ENCODE data around the gene SLC39A13.

SLC39A13 gene

DNA sequence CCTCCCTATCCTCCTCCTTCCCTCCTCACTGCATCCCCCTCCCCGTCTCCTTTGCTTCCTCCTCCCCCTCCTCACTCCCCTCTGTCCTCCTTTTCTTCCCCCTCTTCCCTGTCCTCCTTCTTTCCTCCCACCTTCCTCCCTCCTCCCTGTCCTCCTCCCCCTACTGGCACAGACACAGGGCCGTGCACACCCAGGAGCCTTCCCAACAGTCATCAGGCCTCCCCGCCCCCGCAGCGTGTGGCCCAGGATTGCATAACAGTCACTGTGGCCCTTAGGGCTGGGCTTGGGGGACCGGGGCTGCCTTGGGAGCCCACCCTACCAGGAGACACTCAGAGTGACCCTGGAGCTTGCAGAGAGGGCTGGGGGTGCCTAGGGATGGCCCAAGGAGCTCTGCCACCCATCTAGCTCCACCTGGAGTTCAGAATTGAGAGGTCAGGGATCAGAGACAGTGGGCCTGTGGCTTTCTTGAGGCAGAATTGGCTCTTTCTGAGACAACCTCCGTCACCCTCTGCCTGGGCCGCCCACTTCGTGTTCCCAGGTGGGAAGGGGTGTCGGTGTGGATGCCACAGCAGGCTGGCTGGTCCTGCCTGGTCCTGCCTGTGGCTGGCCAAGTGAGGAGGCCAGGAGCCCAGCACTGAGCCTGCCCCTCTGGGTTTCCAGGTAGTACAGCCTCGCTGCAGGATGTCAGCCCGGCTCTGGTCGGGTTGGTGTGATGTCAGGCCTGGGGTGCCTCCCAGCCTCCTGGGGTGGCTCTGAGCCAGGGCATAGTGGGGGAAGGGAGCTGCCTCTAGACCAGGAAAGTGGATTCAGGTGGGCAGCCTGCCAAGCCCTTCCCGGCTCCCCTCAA is 31.6 kb upstream of the SLC39A13 start:
- TF ChIP-seq POLR2AphosphoS5 (IDR thresholded peaks at IDR 0.05; ENCODE audit: low read depth, low read length) (no peak), FOXP2 (optimal IDR thresholded peaks at IDR 0.05; ENCODE audit: borderline replicate concordance, extremely low read depth, extremely low read length, insufficient read depth) (no peak), TAF1 (IDR thresholded peaks at IDR 0.05; ENCODE audit: borderline replicate concordance, insufficient read depth, low read length) (no peak), SIN3A (IDR thresholded peaks at IDR 0.05; ENCODE audit: borderline replicate concordance, insufficient read depth, low read length) (no peak)
- TF ChIP-seq, protein P1, sequence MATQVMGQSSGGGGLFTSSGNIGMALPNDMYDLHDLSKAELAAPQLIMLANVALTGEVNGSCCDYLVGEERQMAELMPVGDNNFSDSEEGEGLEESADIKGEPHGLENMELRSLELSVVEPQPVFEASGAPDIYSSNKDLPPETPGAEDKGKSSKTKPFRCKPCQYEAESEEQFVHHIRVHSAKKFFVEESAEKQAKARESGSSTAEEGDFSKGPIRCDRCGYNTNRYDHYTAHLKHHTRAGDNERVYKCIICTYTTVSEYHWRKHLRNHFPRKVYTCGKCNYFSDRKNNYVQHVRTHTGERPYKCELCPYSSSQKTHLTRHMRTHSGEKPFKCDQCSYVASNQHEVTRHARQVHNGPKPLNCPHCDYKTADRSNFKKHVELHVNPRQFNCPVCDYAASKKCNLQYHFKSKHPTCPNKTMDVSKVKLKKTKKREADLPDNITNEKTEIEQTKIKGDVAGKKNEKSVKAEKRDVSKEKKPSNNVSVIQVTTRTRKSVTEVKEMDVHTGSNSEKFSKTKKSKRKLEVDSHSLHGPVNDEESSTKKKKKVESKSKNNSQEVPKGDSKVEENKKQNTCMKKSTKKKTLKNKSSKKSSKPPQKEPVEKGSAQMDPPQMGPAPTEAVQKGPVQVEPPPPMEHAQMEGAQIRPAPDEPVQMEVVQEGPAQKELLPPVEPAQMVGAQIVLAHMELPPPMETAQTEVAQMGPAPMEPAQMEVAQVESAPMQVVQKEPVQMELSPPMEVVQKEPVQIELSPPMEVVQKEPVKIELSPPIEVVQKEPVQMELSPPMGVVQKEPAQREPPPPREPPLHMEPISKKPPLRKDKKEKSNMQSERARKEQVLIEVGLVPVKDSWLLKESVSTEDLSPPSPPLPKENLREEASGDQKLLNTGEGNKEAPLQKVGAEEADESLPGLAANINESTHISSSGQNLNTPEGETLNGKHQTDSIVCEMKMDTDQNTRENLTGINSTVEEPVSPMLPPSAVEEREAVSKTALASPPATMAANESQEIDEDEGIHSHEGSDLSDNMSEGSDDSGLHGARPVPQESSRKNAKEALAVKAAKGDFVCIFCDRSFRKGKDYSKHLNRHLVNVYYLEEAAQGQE (IDR thresholded peaks at IDR 0.05; ENCODE audit: insufficient read depth in 1 of 2, low read depth in 2 of 2, low read length in 2 of 2): no peak

DNA sequence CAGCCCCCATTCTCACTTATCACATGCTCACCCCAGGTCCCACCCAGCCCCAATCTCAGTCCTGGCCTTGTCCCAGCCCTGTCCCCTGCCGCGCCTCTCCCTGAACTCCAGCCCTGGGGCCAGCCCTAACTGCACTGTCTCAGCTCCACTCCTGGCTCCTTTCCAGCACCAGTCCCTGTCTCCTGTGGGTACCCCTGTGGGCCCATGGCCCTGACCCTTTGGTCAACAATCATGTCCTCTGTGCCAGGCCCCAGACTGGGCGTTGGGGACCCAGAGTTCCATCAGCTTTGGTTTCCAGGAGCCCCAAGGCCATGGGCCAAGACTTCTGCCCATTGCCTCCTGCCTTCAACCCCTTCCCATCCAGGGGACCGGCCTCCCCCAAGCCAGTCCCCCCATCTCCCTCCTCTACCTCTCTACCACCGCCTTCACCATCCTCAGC is 30.8 kb upstream of the SLC39A13 start:
- no peak for TF ChIP-seq FOXP2 (optimal IDR thresholded peaks at IDR 0.05; ENCODE audit: borderline replicate concordance, extremely low read depth, extremely low read length, insufficient read depth)
- no peak for TF ChIP-seq SIN3A (IDR thresholded peaks at IDR 0.05; ENCODE audit: borderline replicate concordance, insufficient read depth, low read length)
- no peak for TF ChIP-seq TAF1 (IDR thresholded peaks at IDR 0.05; ENCODE audit: borderline replicate concordance, insufficient read depth, low read length)

GRCh38 chr11:47378010-47378835 is 30.2 kb upstream of the SLC39A13 start, which contains the start of gene SPI1:
TSS of gene SPI1 (minus strand) at chr11:47378547. CDS start at chr11:47378353, 194 bp downstream.
- no peak for TF ChIP-seq POLR2AphosphoS5 (IDR thresholded peaks at IDR 0.05; ENCODE audit: low read depth, low read length)
- TF ChIP-seq, protein P1 (IDR thresholded peaks at IDR 0.05; ENCODE audit: insufficient read depth in 1 of 2, low read depth in 2 of 2, low read length in 2 of 2): no peak
- TF ChIP-seq FOXP2 (optimal IDR thresholded peaks at IDR 0.05; ENCODE audit: borderline replicate concordance, extremely low read depth, extremely low read length, insufficient read depth): no peak
- no peak for TF ChIP-seq SIN3A (IDR thresholded peaks at IDR 0.05; ENCODE audit: borderline replicate concordance, insufficient read depth, low read length)
- TF ChIP-seq TAF1 (IDR thresholded peaks at IDR 0.05; ENCODE audit: borderline replicate concordance, insufficient read depth, low read length): no peak

GRCh38 chr11:47378836-47379170 is 29.6 kb upstream of the SLC39A13 start:
- TF ChIP-seq FOXP2 (optimal IDR thresholded peaks at IDR 0.05; ENCODE audit: borderline replicate concordance, extremely low read depth, extremely low read length, insufficient read depth): no peak
- TF ChIP-seq, protein P1 (IDR thresholded peaks at IDR 0.05; ENCODE audit: insufficient read depth in 1 of 2, low read depth in 2 of 2, low read length in 2 of 2): no peak
- TF ChIP-seq POLR2AphosphoS5 (IDR thresholded peaks at IDR 0.05; ENCODE audit: low read depth, low read length): no peak
- no peak for TF ChIP-seq SIN3A (IDR thresholded peaks at IDR 0.05; ENCODE audit: borderline replicate concordance, insufficient read depth, low read length)
- TF ChIP-seq TAF1 (IDR thresholded peaks at IDR 0.05; ENCODE audit: borderline replicate concordance, insufficient read depth, low read length): no peak

- TF ChIP-seq SIN3A (IDR thresholded peaks at IDR 0.05; ENCODE audit: borderline replicate concordance, insufficient read depth, low read length): no peak
- TF ChIP-seq POLR2AphosphoS5 (IDR thresholded peaks at IDR 0.05; ENCODE audit: low read depth, low read length): no peak
- no peak for TF ChIP-seq TAF1 (IDR thresholded peaks at IDR 0.05; ENCODE audit: borderline replicate concordance, insufficient read depth, low read length)
- TF ChIP-seq FOXP2 (optimal IDR thresholded peaks at IDR 0.05; ENCODE audit: borderline replicate concordance, extremely low read depth, extremely low read length, insufficient read depth): no peak
- TF ChIP-seq, protein P1 (IDR thresholded peaks at IDR 0.05; ENCODE audit: insufficient read depth in 1 of 2, low read depth in 2 of 2, low read length in 2 of 2): no peak
Measured at GRCh38 chr11:47379317-47379716, 29.1 kb upstream of the SLC39A13 start.

Measured in PFSK-1 (cell line).